PC-9 (cell line): Measurements from ENCODE around the gene PDZK1IP1. TPM values are rescaled to one million over a fixed set of nuclear protein-coding genes. Genes with fewer than 3 reads are reported as not detected.

ENCODE experiments used
- BruUV-seq: library from RNA; stranded (reverse); fragments of 400-500 nt; replicated peaks from 2 replicates; lab custom pipeline; 2021; lab: Mats Ljungman, UMichigan
- CTCF ChIA-PET: fragments of 300-600 bp; sonication (Branson Sonifier 250); formaldehyde crosslinking; loops from one replicate; lab custom pipeline; 2022; ENCODE audit warnings: antibody characterized with exemption; lab: Charles Lee
- POLR2A ChIA-PET: fragments of 300-600 bp; sonication (Branson Sonifier 250); formaldehyde crosslinking; loops from one replicate; lab custom pipeline; 2022; ENCODE audit warnings: antibody characterized with exemption; ENCODE audit not compliant: unreplicated experiment; lab: Charles Lee
- DNase-seq, 2 experiments: peaks; one replicate each; pipeline versions ENCODE4 v3.0.0 to v3.0.0-alpha.2; 2015 to 2022; ENCODE audit warnings: mixed read lengths in 1 of 2
- H2AFZ ChIP-seq: fragments of 200-600 bp; sonication (generic); 2 replicates; pipeline ENCODE4 v1.8.1; 2017; ENCODE audit warnings: antibody characterized with exemption
- H3F3A ChIP-seq: fragments of 200-600 bp; sonication (generic); 2 replicates; pipeline ENCODE4 v1.8.1; 2017; ENCODE audit warnings: antibody characterized with exemption, mild to moderate bottlenecking, low read depth; ENCODE audit not compliant: insufficient read depth
- H3K27ac ChIP-seq: fragments of 200-600 bp; sonication (generic); 2 replicates; pipeline ENCODE4 v1.6.1; 2016; ENCODE audit warnings: mixed run types
- H3K27me3 ChIP-seq: fragments of 200-600 bp; sonication (generic); 2 replicates; pipeline ENCODE4 v1.6.1; 2016; ENCODE audit warnings: low read depth, mixed run types; ENCODE audit not compliant: insufficient read depth
- H3K36me3 ChIP-seq: fragments of 200-600 bp; sonication (generic); 2 replicates; pipeline ENCODE4 v1.6.1; 2016; ENCODE audit warnings: low read depth, mixed run types
- H3K4me1 ChIP-seq: fragments of 200-600 bp; sonication (generic); replicated peaks from 2 replicates; pipeline ENCODE4 v1.6.1; 2016; ENCODE audit warnings: mixed run types; ENCODE audit not compliant: insufficient read depth
- H3K4me2 ChIP-seq: fragments of 200-600 bp; sonication (generic); 2 replicates; pipeline ENCODE4 v1.6.1; 2017; ENCODE audit warnings: mixed run types
- H3K4me3 ChIP-seq: fragments of 200-600 bp; sonication (generic); 2 replicates; pipeline ENCODE4 v1.6.1; 2016; ENCODE audit warnings: mixed run types
- H3K79me2 ChIP-seq: fragments of 200-600 bp; sonication (generic); 2 replicates; pipeline ENCODE4 v1.6.1; 2017; ENCODE audit warnings: low read depth, mixed run types
- H3K9me2 ChIP-seq: fragments of 200-600 bp; sonication (generic); 2 replicates; pipeline ENCODE4 v1.8.1; 2017; ENCODE audit warnings: mild to moderate bottlenecking; ENCODE audit not compliant: insufficient read depth
- H3K9me3 ChIP-seq: fragments of 200-600 bp; sonication (generic); 2 replicates; pipeline ENCODE4 v1.8.1; 2016; ENCODE audit warnings: low read depth; ENCODE audit not compliant: insufficient read depth
- H4K20me1 ChIP-seq: fragments of 200-600 bp; sonication (generic); 2 replicates; pipeline ENCODE4 v1.8.1; 2017; ENCODE audit not compliant: insufficient read depth
- EZH2 ChIP-seq: fragments of 200-600 bp; sonication (generic); IDR thresholded peaks from 2 replicates; pipeline ENCODE4 v1.8.0; 2017; ENCODE audit warnings: antibody characterized with exemption, low read depth
- intact Hi-C: fragments of 100-400 bp; cut with micrococcal nuclease; formaldehyde crosslinking; loops from one replicate; pipeline ENCODE4 v1.10.0; 2022; ENCODE audit not compliant: unreplicated experiment
- total RNA-seq: library from RNA; stranded (reverse); gene quantifications from 2 replicates; pipeline ENCODE4 v1.2.3, GENCODE V29; 2021
- TF ChIP-seq, protein P1 (sequence below): fragments of 200-600 bp; sonication (generic); conservative IDR thresholded peaks from 2 replicates; pipeline ENCODE4 v1.6.1; 2017; ENCODE audit warnings: mixed run types, antibody characterized with exemption, mild to moderate bottlenecking, moderate library complexity

PDZK1IP1 gene
- total RNA-seq, 1 experiment from 2014 or later = 6.2 TPM

DNA sequence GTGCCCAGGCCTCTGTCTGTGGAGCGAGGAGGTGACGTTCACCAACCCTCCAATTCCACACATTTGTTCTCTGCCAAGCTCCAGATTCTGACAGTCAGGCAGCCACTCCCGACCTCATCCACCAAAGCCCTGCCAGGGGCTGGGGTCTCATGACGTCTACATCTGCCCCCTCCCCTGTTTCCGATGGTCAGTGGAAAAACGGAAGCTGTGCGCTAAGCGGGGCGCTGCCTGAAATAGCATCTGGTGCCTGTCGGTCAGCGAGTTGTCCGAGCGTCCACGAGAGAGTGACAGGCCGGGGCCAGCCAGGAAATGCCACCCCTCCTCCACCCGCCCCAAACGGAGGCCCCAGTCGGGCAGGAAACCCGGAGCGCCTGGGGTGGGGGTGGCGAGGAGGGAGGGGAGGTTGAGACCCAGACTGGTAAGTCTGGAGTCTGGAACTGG is 45.4 kb upstream of the PDZK1IP1 start:
- intact Hi-C loops = no loop called here

DNA sequence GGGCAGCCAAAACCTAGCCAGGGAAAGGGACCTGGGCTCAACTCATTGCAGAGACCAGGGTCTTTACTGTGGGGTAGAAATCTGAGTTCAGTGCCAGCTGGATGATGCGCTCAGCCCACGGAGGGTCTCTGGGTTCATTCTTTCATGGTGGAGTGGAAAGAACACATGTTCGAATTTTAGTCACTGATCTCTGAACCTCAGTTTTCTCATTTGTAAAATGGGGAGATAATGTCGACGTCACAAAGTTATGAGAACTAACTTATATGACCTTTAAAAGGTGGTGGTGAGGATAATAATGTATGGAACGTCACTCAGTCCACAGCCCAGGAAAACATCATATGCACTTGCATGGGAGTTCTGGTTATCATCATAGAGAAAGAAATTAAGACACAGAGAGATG is 43.4 kb upstream of the PDZK1IP1 start:
- no peaks in the 10 kb centered on the region for H4K20me1 ChIP-seq
- H3K4me2 ChIP-seq = no peak overlapping the region
- BruUV-seq = no TSS peak
- intact Hi-C loops = no loop called here
- TF ChIP-seq EZH2 = no peak
- TF ChIP-seq, protein P1, sequence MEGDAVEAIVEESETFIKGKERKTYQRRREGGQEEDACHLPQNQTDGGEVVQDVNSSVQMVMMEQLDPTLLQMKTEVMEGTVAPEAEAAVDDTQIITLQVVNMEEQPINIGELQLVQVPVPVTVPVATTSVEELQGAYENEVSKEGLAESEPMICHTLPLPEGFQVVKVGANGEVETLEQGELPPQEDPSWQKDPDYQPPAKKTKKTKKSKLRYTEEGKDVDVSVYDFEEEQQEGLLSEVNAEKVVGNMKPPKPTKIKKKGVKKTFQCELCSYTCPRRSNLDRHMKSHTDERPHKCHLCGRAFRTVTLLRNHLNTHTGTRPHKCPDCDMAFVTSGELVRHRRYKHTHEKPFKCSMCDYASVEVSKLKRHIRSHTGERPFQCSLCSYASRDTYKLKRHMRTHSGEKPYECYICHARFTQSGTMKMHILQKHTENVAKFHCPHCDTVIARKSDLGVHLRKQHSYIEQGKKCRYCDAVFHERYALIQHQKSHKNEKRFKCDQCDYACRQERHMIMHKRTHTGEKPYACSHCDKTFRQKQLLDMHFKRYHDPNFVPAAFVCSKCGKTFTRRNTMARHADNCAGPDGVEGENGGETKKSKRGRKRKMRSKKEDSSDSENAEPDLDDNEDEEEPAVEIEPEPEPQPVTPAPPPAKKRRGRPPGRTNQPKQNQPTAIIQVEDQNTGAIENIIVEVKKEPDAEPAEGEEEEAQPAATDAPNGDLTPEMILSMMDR = no peak
- no peaks in the 10 kb centered on the region for H3F3A ChIP-seq
- no peaks in the 10 kb centered on the region for H3K36me3 ChIP-seq
- peaks cover 28% of the 10 kb centered on the region; the same call in 1 of the 2 replicates for H3K27me3 ChIP-seq
- no peak overlapping the region for H2AFZ ChIP-seq
- no peak for DNase-seq
- no peak overlapping the region for H3K27ac ChIP-seq
- no peaks in the 10 kb centered on the region for H3K9me2 ChIP-seq
- no peaks in the 10 kb centered on the region for H3K9me3 ChIP-seq
- H3K79me2 ChIP-seq = no peaks in the 10 kb centered on the region
- POLR2A ChIA-PET = no interaction called here
- no peak overlapping the region for H3K4me3 ChIP-seq
- CTCF ChIA-PET = interaction anchor here (0.7 kb wide), 1 partner anchor 43 kb away, joined by 4 read pairs; no protein-coding TSS in a partner anchor
- H3K4me1 ChIP-seq = no peaks in the 10 kb centered on the region

More for the DNA sequence above, 45.4 kb upstream of the PDZK1IP1 start:
- TF ChIP-seq, protein P1 = no peak
- no peak for TF ChIP-seq EZH2
- H3K9me2 ChIP-seq = no peaks in the 10 kb centered on the region
- POLR2A ChIA-PET = no interaction called here
- no peaks in the 10 kb centered on the region for H3K36me3 ChIP-seq
- H4K20me1 ChIP-seq = no peaks in the 10 kb centered on the region
- no peaks in the 10 kb centered on the region for H3K4me1 ChIP-seq
- no peak overlapping the region for H3K27ac ChIP-seq
- no peak overlapping the region for H3K4me2 ChIP-seq
- peaks cover 13% of the 10 kb centered on the region; the same call in 1 of the 2 replicates for H3K27me3 ChIP-seq
- H3K9me3 ChIP-seq = no peaks in the 10 kb centered on the region
- CTCF ChIA-PET = no interaction called here
- BruUV-seq = no TSS peak
- no peak overlapping the region for H3K4me3 ChIP-seq
- no peak for DNase-seq
- H2AFZ ChIP-seq = no peak overlapping the region
- no peaks in the 10 kb centered on the region for H3K79me2 ChIP-seq
- H3F3A ChIP-seq = no peaks in the 10 kb centered on the region

DNA sequence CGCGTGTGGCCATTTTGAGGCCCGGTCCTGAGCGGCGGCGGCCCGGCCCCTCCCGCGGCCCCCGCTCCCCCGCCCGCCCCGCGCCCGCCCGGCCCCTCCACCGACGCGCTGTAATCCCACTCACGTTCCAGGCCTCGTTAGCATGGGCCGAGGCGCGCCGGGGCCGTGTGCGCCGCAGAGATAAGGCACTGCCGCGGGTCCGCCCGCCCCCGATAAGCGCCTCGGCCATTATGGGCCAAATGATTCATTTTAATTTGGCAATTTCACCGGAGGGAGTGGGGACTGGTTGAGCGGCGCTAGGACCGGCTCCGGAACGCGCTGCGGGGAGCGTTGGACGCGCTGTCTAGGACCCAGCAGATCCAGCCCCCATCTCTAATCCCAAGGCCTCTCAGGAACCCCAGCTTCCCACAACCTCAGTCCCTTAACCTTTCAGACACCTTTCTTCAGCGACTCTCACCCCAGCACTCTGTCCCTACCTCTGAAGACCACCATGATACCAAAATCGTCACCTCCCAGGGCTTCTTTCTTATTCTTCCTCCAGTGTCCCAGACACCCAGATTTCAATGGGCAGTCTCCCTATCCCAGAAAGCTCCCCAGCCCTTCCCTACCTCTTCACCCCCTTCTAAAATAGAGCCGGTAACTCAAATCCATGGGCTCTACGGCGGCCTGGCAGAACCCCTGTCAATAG is 42.5 kb upstream of the PDZK1IP1 start, which contains the start of gene TAL1:
TSS of gene TAL1 (minus strand) at position 39 of the 688 bp plus-strand sequence. CDS start 6,337 bp downstream, outside the sequence.
- H3K79me2 ChIP-seq = no peaks in the 10 kb centered on the region
- H3F3A ChIP-seq = no peaks in the 10 kb centered on the region
- H3K4me1 ChIP-seq = no peaks in the 10 kb centered on the region
- no peaks in the 10 kb centered on the region for H3K9me2 ChIP-seq
- ChIA-PET POLR2A (no interaction called here), CTCF (no interaction called here)
- H3K36me3 ChIP-seq = no peaks in the 10 kb centered on the region
- H3K9me3 ChIP-seq = no peaks in the 10 kb centered on the region
- H3K27me3 ChIP-seq = peaks cover 35% of the 10 kb centered on the region; the same call in 1 of the 2 replicates
- no peak within 1 kb of the TSS for H3K4me2 ChIP-seq
- no peak within 1 kb of the TSS for H3K4me3 ChIP-seq
- DNase-seq = no peak
- no TSS peak for BruUV-seq
- no peaks in the 10 kb centered on the region for H4K20me1 ChIP-seq
- H3K27ac ChIP-seq = no peak within 1 kb of the TSS
- no peak for TF ChIP-seq EZH2
- TF ChIP-seq, protein P1 = no peak
- H2AFZ ChIP-seq = no peak within 1 kb of the TSS
- intact Hi-C loops = no loop called here
